ENCODE measurements around the gene HYAL1. TPM values are rescaled to one million over a fixed set of nuclear protein-coding genes. Genes with fewer than 3 reads are reported as not detected.
A peak's percentile ranks its signal among the peaks of the same experiment; 100 is the strongest.

Gene HYAL1
- total and polyA plus RNA-seq, 4 donors: 1.6 to 51.2 (median 26.2) TPM

DNA sequence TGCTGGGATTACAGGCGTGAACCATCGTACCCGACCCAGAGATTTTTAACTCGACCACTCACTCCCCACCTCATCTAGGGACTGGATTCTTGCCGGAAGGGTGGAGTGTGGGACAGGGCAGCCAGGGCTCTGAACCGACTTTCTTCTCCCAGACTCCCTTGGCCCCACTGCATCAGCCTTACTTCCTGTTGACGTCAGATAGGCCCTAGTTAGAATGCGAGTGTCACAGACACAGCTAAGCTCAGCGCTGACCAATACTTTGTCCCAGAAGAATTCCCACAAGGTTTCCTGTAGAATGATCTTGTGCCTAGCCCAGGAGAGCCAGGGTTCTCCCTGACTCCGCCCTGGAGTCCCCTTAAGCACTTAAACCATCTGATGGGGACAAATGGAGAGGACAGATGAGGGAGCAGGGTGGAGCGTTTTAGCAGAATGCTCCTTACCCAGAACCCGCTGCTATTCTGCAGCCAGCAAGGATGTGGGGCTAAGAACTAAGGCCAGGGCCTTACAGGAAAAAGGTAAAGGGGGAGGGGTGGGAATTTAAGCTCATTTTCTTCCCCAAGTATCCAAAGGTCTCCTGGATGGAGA, 30.5 kb upstream of the HYAL1 start:
- Histone ChIP-seq H3K27ac (ENCODE audit: low read depth in 1 of 2, low read length in 1 of 2) (peak overlapping the region; percentile 86 to 89), H3K36me3 (ENCODE audit: control insufficient read depth in 4 of 4, insufficient read depth in 4 of 4, low read length in 4 of 4) (peaks cover 27 to 35% (median 32%) of the 10 kb centered on the region in 4 donors), H3K9ac (ENCODE audit: insufficient read depth in 1 of 2, low read length in 2 of 2) (peak overlapping the region in 1 of 2 donors; percentile 26), H3K4me3 (no peak overlapping the region), H3K4me1 (ENCODE audit: control insufficient read depth in 5 of 5, insufficient read depth in 5 of 5, low read length in 5 of 5) (peaks cover 8 to 29% (median 13%) of the 10 kb centered on the region in 5 donors), H3K27me3 (ENCODE audit: control insufficient read depth in 3 of 3, insufficient read depth in 3 of 3, low read length in 2 of 3) (no peaks in the 10 kb centered on the region), H3K9me3 (ENCODE audit: control insufficient read depth in 4 of 4, insufficient read depth in 3 of 4, low read length in 3 of 4) (no peaks in the 10 kb centered on the region)
- TF ChIP-seq, protein P1, sequence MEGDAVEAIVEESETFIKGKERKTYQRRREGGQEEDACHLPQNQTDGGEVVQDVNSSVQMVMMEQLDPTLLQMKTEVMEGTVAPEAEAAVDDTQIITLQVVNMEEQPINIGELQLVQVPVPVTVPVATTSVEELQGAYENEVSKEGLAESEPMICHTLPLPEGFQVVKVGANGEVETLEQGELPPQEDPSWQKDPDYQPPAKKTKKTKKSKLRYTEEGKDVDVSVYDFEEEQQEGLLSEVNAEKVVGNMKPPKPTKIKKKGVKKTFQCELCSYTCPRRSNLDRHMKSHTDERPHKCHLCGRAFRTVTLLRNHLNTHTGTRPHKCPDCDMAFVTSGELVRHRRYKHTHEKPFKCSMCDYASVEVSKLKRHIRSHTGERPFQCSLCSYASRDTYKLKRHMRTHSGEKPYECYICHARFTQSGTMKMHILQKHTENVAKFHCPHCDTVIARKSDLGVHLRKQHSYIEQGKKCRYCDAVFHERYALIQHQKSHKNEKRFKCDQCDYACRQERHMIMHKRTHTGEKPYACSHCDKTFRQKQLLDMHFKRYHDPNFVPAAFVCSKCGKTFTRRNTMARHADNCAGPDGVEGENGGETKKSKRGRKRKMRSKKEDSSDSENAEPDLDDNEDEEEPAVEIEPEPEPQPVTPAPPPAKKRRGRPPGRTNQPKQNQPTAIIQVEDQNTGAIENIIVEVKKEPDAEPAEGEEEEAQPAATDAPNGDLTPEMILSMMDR (IDR thresholded peaks at IDR 0.05; ENCODE audit: control extremely low read depth, extremely low read depth): no peak
- WGBS, 2 donors: 57 to 64% methylated on average over 12 of the region's 12 CpGs
- DNase-seq (peak in 2 of 3 donors; percentile 33 to 65), ATAC-seq (ENCODE audit: insufficient read depth, low FRiP score) (no peak)

DNA sequence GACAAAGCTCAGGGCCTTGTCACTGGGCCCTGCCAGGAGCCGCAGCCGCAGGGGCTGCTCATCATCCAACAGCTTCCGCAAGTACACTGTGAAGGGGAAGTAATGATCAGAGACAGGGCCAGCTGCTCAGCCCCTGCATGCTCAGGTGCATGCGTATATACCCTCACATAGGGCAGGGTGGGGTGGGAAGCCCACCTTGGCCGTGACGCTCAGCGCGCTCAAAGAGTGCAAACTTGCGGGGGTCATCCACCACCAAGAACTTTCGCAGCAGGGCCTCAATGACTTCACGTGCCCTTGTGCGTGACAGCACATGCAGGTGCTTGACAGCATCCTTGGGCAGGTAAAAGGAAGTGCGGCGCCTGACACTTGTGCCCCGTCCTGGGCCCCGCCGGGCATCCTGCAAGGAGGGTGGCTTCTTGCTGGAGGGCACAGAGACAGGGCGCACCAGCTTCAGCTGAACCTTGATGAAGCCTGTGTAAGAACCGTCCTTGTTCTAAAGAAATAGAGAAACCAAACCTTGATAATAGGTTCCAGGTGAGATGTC, 28.1 kb upstream of the HYAL1 start:
- no peaks in the 10 kb centered on the region for H3K9me3 ChIP-seq (ENCODE audit: control insufficient read depth in 4 of 4, insufficient read depth in 3 of 4, low read length in 3 of 4)
- peaks cover 7 to 29% (median 16%) of the 10 kb centered on the region in 5 donors for H3K4me1 ChIP-seq (ENCODE audit: control insufficient read depth in 5 of 5, insufficient read depth in 5 of 5, low read length in 5 of 5)
- no peak for ATAC-seq (ENCODE audit: insufficient read depth, low FRiP score)
- no peak overlapping the region for H3K9ac ChIP-seq (ENCODE audit: insufficient read depth in 1 of 2, low read length in 2 of 2)
- WGBS, 2 donors: 96 to 97% methylated on average over 19 of the region's 19 CpGs
- no peak for DNase-seq
- peaks cover 27 to 38% (median 32%) of the 10 kb centered on the region in 4 donors for H3K36me3 ChIP-seq (ENCODE audit: control insufficient read depth in 4 of 4, insufficient read depth in 4 of 4, low read length in 4 of 4)
- no peak overlapping the region for H3K27ac ChIP-seq (ENCODE audit: low read depth in 1 of 2, low read length in 1 of 2)
- no peaks in the 10 kb centered on the region for H3K27me3 ChIP-seq (ENCODE audit: control insufficient read depth in 3 of 3, insufficient read depth in 3 of 3, low read length in 2 of 3)
- H3K4me3 ChIP-seq: no peak overlapping the region
- TF ChIP-seq, protein P1 (IDR thresholded peaks at IDR 0.05; ENCODE audit: control extremely low read depth, extremely low read depth): no peak

DNA sequence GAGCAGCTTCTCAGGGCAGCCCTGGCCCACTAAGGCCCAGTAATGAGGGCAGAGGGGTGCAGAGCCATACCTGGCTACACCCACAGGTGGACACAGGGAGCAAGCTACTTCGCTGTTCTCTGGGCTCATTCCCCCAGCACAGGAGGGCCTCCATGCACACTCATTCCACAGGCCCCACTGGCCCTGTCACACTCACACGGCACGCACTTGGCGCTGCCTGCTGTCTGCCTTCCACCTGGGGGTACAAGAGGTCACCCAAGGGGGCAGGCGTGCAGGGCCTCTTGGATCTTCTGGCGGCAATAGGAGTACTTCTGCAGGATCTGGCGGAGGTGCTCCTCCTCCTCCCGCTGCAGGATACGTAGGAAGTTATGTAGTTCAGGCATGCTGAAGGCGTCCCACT, 27.0 kb upstream of the HYAL1 start:
- DNase-seq: no peak

More for the DNA sequence above, 27.0 kb upstream of the HYAL1 start:
- H3K36me3 ChIP-seq (ENCODE audit: control insufficient read depth in 4 of 4, insufficient read depth in 4 of 4, low read length in 4 of 4): peaks cover 27 to 44% (median 35%) of the 10 kb centered on the region in 4 donors
- no peak overlapping the region for H3K9ac ChIP-seq (ENCODE audit: insufficient read depth in 1 of 2, low read length in 2 of 2)
- whole genome bisulfite sequencing, 2 donors: 94 to 96% methylated on average over 10 of the region's 10 CpGs
- no peak overlapping the region for H3K4me3 ChIP-seq
- peaks cover 2 to 22% (median 11%) of the 10 kb centered on the region in 5 donors for H3K4me1 ChIP-seq (ENCODE audit: control insufficient read depth in 5 of 5, insufficient read depth in 5 of 5, low read length in 5 of 5)
- no peak overlapping the region for H3K27ac ChIP-seq (ENCODE audit: low read depth in 1 of 2, low read length in 1 of 2)
- ATAC-seq (ENCODE audit: insufficient read depth, low FRiP score): no peak
- TF ChIP-seq, protein P1 (IDR thresholded peaks at IDR 0.05; ENCODE audit: control extremely low read depth, extremely low read depth): no peak
- H3K27me3 ChIP-seq (ENCODE audit: control insufficient read depth in 3 of 3, insufficient read depth in 3 of 3, low read length in 2 of 3): no peaks in the 10 kb centered on the region
- H3K9me3 ChIP-seq (ENCODE audit: control insufficient read depth in 4 of 4, insufficient read depth in 3 of 4, low read length in 3 of 4): no peaks in the 10 kb centered on the region
